HG03066 (cell line): ENCODE data around the gene CHCHD1.
"Not testable (repeated sequence)": the region's sequence is repeated elsewhere in the genome, so short reads cannot be mapped to it uniquely, and the experiment has no call there.

Experiments used
- ATAC-seq: cut with Tn5 transposase; IDR thresholded peaks from one replicate; pipeline ENCODE4 v1.9.1; 2021; ENCODE audit warnings: low read depth; ENCODE audit not compliant: unreplicated experiment

CHCHD1 gene

GRCh38 chr10:73790886-73791625 is 9.2 kb downstream of the CHCHD1 start:
- ATAC-seq = no peak

- no peak for ATAC-seq
Observed at GRCh38 chr10:73791871-73792400, 10.1 kb downstream of the CHCHD1 start.

- ATAC-seq = no peak
Observed at GRCh38 chr10:73793456-73793855, 11.6 kb downstream of the CHCHD1 start.

GRCh38 chr10:73795491-73795890 is 13.6 kb downstream of the CHCHD1 start:
- ATAC-seq = not testable (repeated sequence)

- ATAC-seq = not testable (repeated sequence)
Observed at GRCh38 chr10:73796035-73796434, 14.2 kb downstream of the CHCHD1 start.

GRCh38 chr10:73796766-73797165 is 14.9 kb downstream of the CHCHD1 start:
- no peak for ATAC-seq

GRCh38 chr10:73797324-73798025 is 15.6 kb downstream of the CHCHD1 start:
- no peak for ATAC-seq

- ATAC-seq = no peak
Observed at GRCh38 chr10:73798087-73798486, 16.2 kb downstream of the CHCHD1 start.

GRCh38 chr10:73798927-73799560 is 17.2 kb downstream of the CHCHD1 start:
- no peak for ATAC-seq

- ATAC-seq = no peak
Observed at GRCh38 chr10:73799899-73800559, 18.2 kb downstream of the CHCHD1 start.

- ATAC-seq = no peak
Observed at GRCh38 chr10:73800560-73801252, 18.9 kb downstream of the CHCHD1 start.

- ATAC-seq = no peak
Observed at GRCh38 chr10:73801253-73801590, 19.4 kb downstream of the CHCHD1 start.

- no peak for ATAC-seq
Observed at GRCh38 chr10:73802276-73802991, 20.6 kb downstream of the CHCHD1 start.

- no peak for ATAC-seq
Observed at GRCh38 chr10:73803680-73804286, 21.9 kb downstream of the CHCHD1 start.

- ATAC-seq = no peak
Observed at GRCh38 chr10:73806176-73806950, 24.5 kb downstream of the CHCHD1 start.

- no peak for ATAC-seq
Observed at GRCh38 chr10:73807471-73807870, 25.6 kb downstream of the CHCHD1 start.

GRCh38 chr10:73808021-73808815 is 26.4 kb downstream of the CHCHD1 start:
- no peak for ATAC-seq
